ENCODE data around the gene LCN10. TPM values are rescaled to one million over a fixed set of nuclear protein-coding genes. Genes with fewer than 3 reads are reported as not detected.
"Not testable (repeated sequence)": the region's sequence is repeated elsewhere in the genome, so short reads cannot be mapped to it uniquely, and the experiment has no call there.

LCN10 gene
- total RNA-seq, 4 donors from 2014 or later = 0.61 to 5.7 (median 1.7) TPM; not detected in 1

- intact Hi-C loops (cut with DNase I; ENCODE audit: low total_unique reads) = no loop called here
- TF ChIP-seq POLR2A (IDR thresholded peaks at IDR 0.05) = no peak
- TF ChIP-seq, protein P1, sequence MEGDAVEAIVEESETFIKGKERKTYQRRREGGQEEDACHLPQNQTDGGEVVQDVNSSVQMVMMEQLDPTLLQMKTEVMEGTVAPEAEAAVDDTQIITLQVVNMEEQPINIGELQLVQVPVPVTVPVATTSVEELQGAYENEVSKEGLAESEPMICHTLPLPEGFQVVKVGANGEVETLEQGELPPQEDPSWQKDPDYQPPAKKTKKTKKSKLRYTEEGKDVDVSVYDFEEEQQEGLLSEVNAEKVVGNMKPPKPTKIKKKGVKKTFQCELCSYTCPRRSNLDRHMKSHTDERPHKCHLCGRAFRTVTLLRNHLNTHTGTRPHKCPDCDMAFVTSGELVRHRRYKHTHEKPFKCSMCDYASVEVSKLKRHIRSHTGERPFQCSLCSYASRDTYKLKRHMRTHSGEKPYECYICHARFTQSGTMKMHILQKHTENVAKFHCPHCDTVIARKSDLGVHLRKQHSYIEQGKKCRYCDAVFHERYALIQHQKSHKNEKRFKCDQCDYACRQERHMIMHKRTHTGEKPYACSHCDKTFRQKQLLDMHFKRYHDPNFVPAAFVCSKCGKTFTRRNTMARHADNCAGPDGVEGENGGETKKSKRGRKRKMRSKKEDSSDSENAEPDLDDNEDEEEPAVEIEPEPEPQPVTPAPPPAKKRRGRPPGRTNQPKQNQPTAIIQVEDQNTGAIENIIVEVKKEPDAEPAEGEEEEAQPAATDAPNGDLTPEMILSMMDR (IDR thresholded peaks at IDR 0.05) = peak in 1 of 3 donors; percentile 92
- WGBS, 2 donors = 18 to 19% methylated on average over 21 of the region's 21 CpGs
- DNase-seq (ENCODE audit: low spot score in 2 of 2) = peak in 1 of 2 donors; percentile 94
- no peak overlapping the region for H3K4me3 ChIP-seq (ENCODE audit: low read depth, poor library complexity, severe bottlenecking)
These were observed 45.1 kb upstream of the LCN10 start for GRCh38 chr9:136787690-136788400.

- intact Hi-C loops (cut with DNase I; ENCODE audit: low total_unique reads); H3K4me3 ChIP-seq (ENCODE audit: low read depth, poor library complexity, severe bottlenecking); DNase-seq (ENCODE audit: low spot score in 2 of 2): not testable (repeated sequence)
- 35 to 38% methylated on average over 4 of the region's 4 CpGs for WGBS, 2 donors
These were observed 44.2 kb upstream of the LCN10 start for GRCh38 chr9:136786983-136787382.

DNA sequence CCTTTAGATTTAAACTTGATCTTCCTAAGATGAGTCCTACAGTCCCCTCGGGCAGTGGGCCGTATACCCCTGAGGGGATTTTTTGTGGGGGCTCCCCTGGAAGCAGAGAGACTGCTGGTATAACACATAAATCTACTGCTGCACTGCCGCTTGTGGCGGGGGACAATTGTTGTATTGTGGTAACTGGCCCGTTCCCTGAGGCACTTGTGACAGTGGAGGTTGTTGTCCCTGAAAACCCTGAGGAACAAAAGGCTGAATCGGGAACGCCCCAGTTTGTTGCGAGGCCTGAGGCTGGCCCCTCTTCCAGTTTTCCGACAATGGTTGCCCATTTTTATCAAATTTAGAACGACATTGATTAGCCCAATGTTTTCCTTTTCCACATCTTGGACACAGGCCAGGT, 43.7 kb upstream of the LCN10 start:
- DNase-seq (ENCODE audit: low spot score in 2 of 2) = no peak
- whole genome bisulfite sequencing, 2 donors = 68% methylated on average over 10 of the region's 10 CpGs
- TF ChIP-seq, protein P1 (IDR thresholded peaks at IDR 0.05) = no peak
- intact Hi-C loops (cut with DNase I; ENCODE audit: low total_unique reads) = no loop called here
- no peak overlapping the region for H3K4me3 ChIP-seq (ENCODE audit: low read depth, poor library complexity, severe bottlenecking)

DNA sequence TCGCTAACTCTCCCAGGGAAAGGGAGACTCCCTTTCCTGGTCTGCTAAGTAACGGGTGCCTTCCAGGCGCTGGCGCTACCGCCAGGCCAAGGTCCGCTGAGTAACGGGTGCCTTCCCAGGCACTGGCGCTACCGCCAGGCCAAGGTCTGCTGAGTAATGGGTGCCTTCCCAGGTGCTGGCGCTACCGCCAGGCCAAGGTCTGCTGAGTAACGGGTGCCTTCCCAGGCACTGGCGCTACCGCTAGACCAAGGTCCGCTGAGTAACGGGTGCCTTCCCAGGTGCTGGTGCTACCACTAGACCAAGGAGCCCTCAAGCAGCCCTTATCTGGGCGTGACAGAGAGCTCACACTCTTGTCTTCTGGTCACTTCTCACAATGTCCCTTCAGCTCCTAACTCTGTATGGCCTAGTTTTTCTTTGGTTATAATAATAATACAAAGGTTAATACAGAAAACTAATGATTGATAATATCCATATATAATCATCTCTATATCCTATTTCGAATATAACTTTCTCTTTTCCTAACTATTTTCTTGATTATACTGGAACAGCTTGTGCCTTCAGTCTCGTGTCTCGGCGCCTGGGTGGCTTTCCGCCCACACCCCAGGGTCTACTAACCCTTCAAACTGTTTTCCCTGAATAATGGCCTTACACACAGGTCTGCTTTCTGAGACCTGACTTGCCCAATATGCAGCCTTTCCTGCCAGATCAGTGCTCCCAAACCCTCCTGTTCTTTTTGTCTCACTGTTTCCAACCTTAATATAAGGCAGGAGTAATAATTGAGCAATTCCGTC, 43.0 kb upstream of the LCN10 start:
- 76 to 81% methylated on average over 14 to 23 of the region's 23 CpGs for WGBS, 2 donors
- H3K4me3 ChIP-seq (ENCODE audit: low read depth, poor library complexity, severe bottlenecking); intact Hi-C loops (cut with DNase I; ENCODE audit: low total_unique reads); DNase-seq (ENCODE audit: low spot score in 2 of 2): not testable (repeated sequence)

DNA sequence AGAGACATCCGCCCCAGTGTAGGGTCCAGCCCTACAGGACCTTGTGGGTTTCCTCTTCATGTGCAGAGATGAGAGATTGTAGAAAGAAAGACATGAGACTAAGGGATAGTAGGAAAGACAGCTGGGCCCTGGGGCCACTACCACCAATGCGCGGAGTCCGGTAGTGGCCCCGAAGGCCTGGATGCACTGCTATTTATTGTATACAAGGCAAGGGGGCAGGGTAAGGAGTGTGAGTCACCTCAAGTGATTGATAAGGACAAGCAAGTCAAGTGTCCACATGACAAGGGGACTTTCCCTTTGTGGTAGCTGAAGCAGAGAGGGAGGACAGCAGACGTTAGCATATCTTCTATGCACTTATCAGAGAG, 42.2 kb upstream of the LCN10 start:
- WGBS, 2 donors = 87 to 88% methylated on average over 6 of the region's 6 CpGs

GRCh38 chr9:136784249-136784996, 41.7 kb upstream of the LCN10 start:
- H3K4me3 ChIP-seq (ENCODE audit: low read depth, poor library complexity, severe bottlenecking) = no peak overlapping the region
- TF ChIP-seq, protein P1 (IDR thresholded peaks at IDR 0.05) = no peak
- no peak for TF ChIP-seq POLR2A (IDR thresholded peaks at IDR 0.05)
- intact Hi-C loops (cut with DNase I; ENCODE audit: low total_unique reads) = loop anchor here (5.0 kb wide), 1 partner anchor 248 kb away; the partner anchor contains the start of gene FUT7
- no peak for DNase-seq (ENCODE audit: low spot score in 2 of 2)
- 25 to 37% methylated on average over 9 of the region's 9 CpGs for whole genome bisulfite sequencing, 2 donors

More for the DNA sequence above, 42.2 kb upstream of the LCN10 start:
- TF ChIP-seq, protein P1 (IDR thresholded peaks at IDR 0.05) = no peak
- H3K4me3 ChIP-seq (ENCODE audit: low read depth, poor library complexity, severe bottlenecking) = no peak overlapping the region
- intact Hi-C loops (cut with DNase I; ENCODE audit: low total_unique reads) = loop anchor here (5.0 kb wide), 1 partner anchor 247 kb away; the partner anchor contains the start of gene FUT7
- no peak for DNase-seq (ENCODE audit: low spot score in 2 of 2)

All from lower leg skin (tissue), 4 donors.